GM23338 (cell line): Measurements from ENCODE around the gene NOLC1. TPM values are rescaled to one million over a fixed set of nuclear protein-coding genes. Genes with fewer than 3 reads are reported as not detected.
A peak's percentile ranks its signal among the peaks of the same experiment; 100 is the strongest.

Source experiments
- ATAC-seq: fragments of 200-7000 bp; cut with Tn5 transposase; 3 replicates; pipeline ENCODE4 v1.9.1; 2020
- DNase-seq: peaks from one replicate; pipeline ENCODE4 v3.0.0-alpha.2; 2015; ENCODE audit warnings: low spot score
- H2AFZ ChIP-seq: fragments of 200-600 bp; sonication (generic); 2 replicates; pipeline ENCODE4 v1.8.0; 2016; ENCODE audit warnings: antibody characterized with exemption, mild to moderate bottlenecking, moderate library complexity
- H3F3A ChIP-seq: fragments of 200-600 bp; sonication (generic); replicated peaks from 2 replicates; pipeline ENCODE4 v1.8.0; 2017; ENCODE audit warnings: antibody characterized with exemption, mixed run types, low read depth
- H3K27ac ChIP-seq: fragments of 200-600 bp; sonication (generic); 2 replicates; pipeline ENCODE4 v1.6.1; 2016; ENCODE audit warnings: low read depth
- H3K27me3 ChIP-seq: fragments of 200-600 bp; sonication (generic); 2 replicates; pipeline ENCODE4 v1.8.0; 2016; ENCODE audit warnings: mild to moderate bottlenecking, mixed run types, moderate library complexity; ENCODE audit not compliant: insufficient read depth
- H3K36me3 ChIP-seq: fragments of 200-600 bp; sonication (generic); 2 replicates; pipeline ENCODE4 v1.8.0; 2016; ENCODE audit warnings: mild to moderate bottlenecking; ENCODE audit not compliant: insufficient read depth
- H3K4me1 ChIP-seq: fragments of 200-600 bp; sonication (generic); 2 replicates; pipeline ENCODE4 v1.8.0; 2016; ENCODE audit warnings: mild to moderate bottlenecking, moderate library complexity; ENCODE audit not compliant: insufficient read depth
- H3K4me2 ChIP-seq: fragments of 200-600 bp; sonication (generic); 2 replicates; pipeline ENCODE4 v1.7.1; 2017; ENCODE audit warnings: mixed run types
- H3K4me3 ChIP-seq: fragments of 200-600 bp; sonication (generic); 2 replicates; pipeline ENCODE4 v1.6.1; 2016; ENCODE audit warnings: mixed run types
- H3K79me2 ChIP-seq: fragments of 200-600 bp; sonication (generic); replicated peaks from 2 replicates; pipeline ENCODE4 v1.8.0; 2017; ENCODE audit warnings: mild to moderate bottlenecking; ENCODE audit not compliant: insufficient read depth
- H3K9me2 ChIP-seq: fragments of 200-600 bp; sonication (generic); 2 replicates; pipeline ENCODE4 v1.8.0; 2017; ENCODE audit not compliant: insufficient read depth
- H4K20me1 ChIP-seq: fragments of 200-600 bp; sonication (generic); replicated peaks from 2 replicates; pipeline ENCODE4 v1.8.0; 2017; ENCODE audit warnings: mild to moderate bottlenecking; ENCODE audit not compliant: insufficient read depth
- H3K27ac Mint-ChIP-seq: 2 replicates; pipeline ENCODE4 v1.8.0; 2020; ENCODE audit warnings: inconsistent platforms, mild to moderate bottlenecking, moderate library complexity, mixed read lengths
- H3K27me3 Mint-ChIP-seq: 3 replicates; pipeline ENCODE4 v1.8.0; 2022; ENCODE audit warnings: low read depth, mild to moderate bottlenecking, moderate library complexity, mixed read lengths, inconsistent platforms; ENCODE audit not compliant: insufficient read depth, poor library complexity
- H3K36me3 Mint-ChIP-seq: 3 replicates; pipeline ENCODE4 v1.8.0; 2021; ENCODE audit warnings: low read depth, mild to moderate bottlenecking, inconsistent platforms, moderate library complexity, mixed read lengths
- H3K4me1 Mint-ChIP-seq: 3 replicates; pipeline ENCODE4 v1.8.0; 2020; ENCODE audit warnings: mild to moderate bottlenecking, inconsistent platforms, mixed read lengths
- H3K4me3 Mint-ChIP-seq: 3 replicates; pipeline ENCODE4 v1.8.0; 2021; ENCODE audit warnings: moderate library complexity, mild to moderate bottlenecking, inconsistent platforms, mixed read lengths
- H3K9me3 Mint-ChIP-seq: 3 replicates; pipeline ENCODE4 v1.8.0; 2020; ENCODE audit warnings: moderate library complexity, mild to moderate bottlenecking, inconsistent platforms, mixed read lengths
- CREB1 ChIP-seq: fragments of 250-450 bp; sonication (Bioruptor Pico); IDR thresholded peaks from 2 replicates; pipeline ENCODE4 v1.5.0; 2020; ENCODE audit warnings: low read depth, mild to moderate bottlenecking, moderate library complexity
- CTCF ChIP-seq, 2 experiments: fragments of 200-600 bp in 1 of 2; sonication (generic) in 1 of 2; conservative IDR thresholded peaks; 2 replicates each; pipeline versions ENCODE4 v1.5.1 to v1.6.1; 2016 to 2017; ENCODE audit warnings: antibody characterized with exemption in 2 of 2, low read depth in 2 of 2, mild to moderate bottlenecking in 2 of 2, moderate library complexity in 1 of 2
- EZH2 ChIP-seq: fragments of 200-600 bp; sonication (generic); IDR thresholded peaks from one replicate; pipeline ENCODE4 v1.8.0; 2017; ENCODE audit warnings: antibody characterized with exemption, mild to moderate bottlenecking, low read depth; ENCODE audit not compliant: unreplicated experiment
- EZH2phosphoT487 ChIP-seq: fragments of 200-600 bp; sonication (generic); IDR thresholded peaks from one replicate; pipeline ENCODE4 v1.8.1; 2018; ENCODE audit warnings: antibody characterized with exemption; ENCODE audit not compliant: unreplicated experiment
- JUNB ChIP-seq: IDR thresholded peaks from one replicate; pipeline ENCODE4 v1.6.1; 2016; ENCODE audit warnings: antibody characterized with exemption; ENCODE audit not compliant: unreplicated experiment
- NANOG ChIP-seq: IDR thresholded peaks from 2 replicates; pipeline ENCODE4 v1.6.1; 2016; ENCODE audit warnings: antibody characterized with exemption, borderline replicate concordance
- POLR2AphosphoS5 ChIP-seq: IDR thresholded peaks from 2 replicates; pipeline ENCODE4 v1.6.1; 2016; ENCODE audit warnings: antibody characterized with exemption, low read depth
- STAT1 ChIP-seq: IDR thresholded peaks from one replicate; pipeline ENCODE4 v1.6.1; 2016; ENCODE audit warnings: antibody characterized with exemption; ENCODE audit not compliant: unreplicated experiment
- ZNF114 ChIP-seq: fragments of 250-450 bp; sonication (Bioruptor Pico); IDR thresholded peaks from 2 replicates; pipeline ENCODE4 v1.5.0; 2020; ENCODE audit warnings: mild to moderate bottlenecking, moderate library complexity
- ZNF331 ChIP-seq: fragments of 250-450 bp; sonication (Bioruptor Pico); IDR thresholded peaks from 2 replicates; pipeline ENCODE4 v1.5.0; 2020; ENCODE audit warnings: low read depth, mild to moderate bottlenecking, moderate library complexity
- ZNF462 ChIP-seq: fragments of 250-450 bp; sonication (Bioruptor Pico); IDR thresholded peaks from 2 replicates; pipeline ENCODE4 v1.5.0; 2020; ENCODE audit warnings: mild to moderate bottlenecking, moderate library complexity
- long read RNA-seq: library from polyadenylated mRNA; unstranded; transcript quantifications from one replicate; pipeline ENCODE4 v2.0.0, GENCODE V29; 2020; ENCODE audit not compliant: unreplicated experiment
- polyA plus RNA-seq: library from polyadenylated mRNA; unstranded; fragments of >200 nt; fragmentation: Nextera tagmentation; extraction: Ambion mirVana; gene quantifications from 2 replicates; pipeline ENCODE4 v1.2.1, GENCODE V29; 2016
- total RNA-seq: library from RNA; depleted of rRNA; stranded (reverse); fragments of >200 nt; shearing (Covaris generic); gene quantifications from 2 replicates; pipeline ENCODE4 v1.2.3, GENCODE V29; 2014; rRNA removed
- TF ChIP-seq, protein P1 (sequence below): IDR thresholded peaks from 2 replicates; pipeline ENCODE4 v1.6.1; 2016; ENCODE audit warnings: antibody characterized with exemption
- TF ChIP-seq, protein P2 (sequence below): IDR thresholded peaks from one replicate; pipeline ENCODE4 v1.6.1; 2018; ENCODE audit warnings: antibody characterized with exemption; ENCODE audit not compliant: unreplicated experiment

Gene NOLC1
- total RNA-seq = 145 and 178 TPM in 2 replicates
- polyA plus RNA-seq = 118 and 126 TPM in 2 replicates
- long read RNA-seq, transcript NOLC1-207 (13 exons, 2,441 nt) = major isoform, 5 of 92 reads
- long read RNA-seq, partial matches to known transcripts = 77 of 92 reads
- long read RNA-seq, other reads (novel, unspliced or antisense) = 7 of 92 reads

GRCh38 chr10:102151774-102152544 lies at the start of gene NOLC1:
Gene NOLC1, plus strand, starts transcription at chr10:102152389. Its CDS starts 22 bp downstream, at chr10:102152411.
- Histone ChIP-seq H3K9me2 (no peaks in the 10 kb centered on the region), H3K4me1 (peaks cover 14% of the 10 kb centered on the region), H3K27ac (peak within 1 kb of the TSS; percentile 98), H4K20me1 (peaks cover 59% of the 10 kb centered on the region), H3K79me2 (peaks cover 54% of the 10 kb centered on the region), H3K36me3 (peaks cover 48% of the 10 kb centered on the region), H3K4me3 (peak within 1 kb of the TSS; percentile 84), H2AFZ (no peak within 1 kb of the TSS), H3K4me2 (peak within 1 kb of the TSS; percentile 91), H3F3A (peaks cover 44% of the 10 kb centered on the region), H3K27me3 (no peaks in the 10 kb centered on the region)
- DNase-seq (peak; percentile 99), ATAC-seq (peak; percentile 91)
- Mint-ChIP-seq H3K36me3 (peaks cover 92% of the 10 kb centered on the region), H3K27ac (peak within 1 kb of the TSS; percentile 99), H3K27me3 (peaks cover 11% of the 10 kb centered on the region), H3K4me1 (peaks cover 22% of the 10 kb centered on the region), H3K4me3 (peak within 1 kb of the TSS; percentile 96), H3K9me3 (no peaks in the 10 kb centered on the region)
- no peak for TF ChIP-seq JUNB
- no peak for TF ChIP-seq EZH2
- peak; percentile 99 for TF ChIP-seq CREB1 (CRISPR knock-in tag)
- no peak for TF ChIP-seq STAT1
- no peak; the same call in 1 of the 2 replicates for TF ChIP-seq ZNF114 (CRISPR knock-in tag)
- TF ChIP-seq EZH2phosphoT487 = no peak
- no peak for TF ChIP-seq CTCF (conservative IDR thresholded peaks at IDR 0.05; ENCODE audit: low read depth in 2 of 2)
- TF ChIP-seq, protein P1, sequence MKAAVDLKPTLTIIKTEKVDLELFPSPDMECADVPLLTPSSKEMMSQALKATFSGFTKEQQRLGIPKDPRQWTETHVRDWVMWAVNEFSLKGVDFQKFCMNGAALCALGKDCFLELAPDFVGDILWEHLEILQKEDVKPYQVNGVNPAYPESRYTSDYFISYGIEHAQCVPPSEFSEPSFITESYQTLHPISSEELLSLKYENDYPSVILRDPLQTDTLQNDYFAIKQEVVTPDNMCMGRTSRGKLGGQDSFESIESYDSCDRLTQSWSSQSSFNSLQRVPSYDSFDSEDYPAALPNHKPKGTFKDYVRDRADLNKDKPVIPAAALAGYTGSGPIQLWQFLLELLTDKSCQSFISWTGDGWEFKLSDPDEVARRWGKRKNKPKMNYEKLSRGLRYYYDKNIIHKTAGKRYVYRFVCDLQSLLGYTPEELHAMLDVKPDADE = peak; percentile 97
- no peak for TF ChIP-seq NANOG
- TF ChIP-seq ZNF462 (CRISPR knock-in tag) = no peak
- TF ChIP-seq, protein P2, sequence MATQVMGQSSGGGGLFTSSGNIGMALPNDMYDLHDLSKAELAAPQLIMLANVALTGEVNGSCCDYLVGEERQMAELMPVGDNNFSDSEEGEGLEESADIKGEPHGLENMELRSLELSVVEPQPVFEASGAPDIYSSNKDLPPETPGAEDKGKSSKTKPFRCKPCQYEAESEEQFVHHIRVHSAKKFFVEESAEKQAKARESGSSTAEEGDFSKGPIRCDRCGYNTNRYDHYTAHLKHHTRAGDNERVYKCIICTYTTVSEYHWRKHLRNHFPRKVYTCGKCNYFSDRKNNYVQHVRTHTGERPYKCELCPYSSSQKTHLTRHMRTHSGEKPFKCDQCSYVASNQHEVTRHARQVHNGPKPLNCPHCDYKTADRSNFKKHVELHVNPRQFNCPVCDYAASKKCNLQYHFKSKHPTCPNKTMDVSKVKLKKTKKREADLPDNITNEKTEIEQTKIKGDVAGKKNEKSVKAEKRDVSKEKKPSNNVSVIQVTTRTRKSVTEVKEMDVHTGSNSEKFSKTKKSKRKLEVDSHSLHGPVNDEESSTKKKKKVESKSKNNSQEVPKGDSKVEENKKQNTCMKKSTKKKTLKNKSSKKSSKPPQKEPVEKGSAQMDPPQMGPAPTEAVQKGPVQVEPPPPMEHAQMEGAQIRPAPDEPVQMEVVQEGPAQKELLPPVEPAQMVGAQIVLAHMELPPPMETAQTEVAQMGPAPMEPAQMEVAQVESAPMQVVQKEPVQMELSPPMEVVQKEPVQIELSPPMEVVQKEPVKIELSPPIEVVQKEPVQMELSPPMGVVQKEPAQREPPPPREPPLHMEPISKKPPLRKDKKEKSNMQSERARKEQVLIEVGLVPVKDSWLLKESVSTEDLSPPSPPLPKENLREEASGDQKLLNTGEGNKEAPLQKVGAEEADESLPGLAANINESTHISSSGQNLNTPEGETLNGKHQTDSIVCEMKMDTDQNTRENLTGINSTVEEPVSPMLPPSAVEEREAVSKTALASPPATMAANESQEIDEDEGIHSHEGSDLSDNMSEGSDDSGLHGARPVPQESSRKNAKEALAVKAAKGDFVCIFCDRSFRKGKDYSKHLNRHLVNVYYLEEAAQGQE = no peak
- TF ChIP-seq POLR2AphosphoS5 = peak; percentile 98
- TF ChIP-seq ZNF331 = no peak
